AML-193 (cell line): Measurements from ENCODE around the gene RIMS3.
"Not testable (repeated sequence)": the region's sequence is repeated elsewhere in the genome, so short reads cannot be mapped to it uniquely, and the experiment has no call there.

Experiments
- DNase-seq, 2 experiments: peaks; one replicate each; lab custom pipeline; 2025; lab: John Stamatoyannopoulos, UW

RIMS3 gene

GRCh38 chr1:40665335-40666171, at the start of gene RIMS3:
RIMS3 (minus strand) TSS chr1:40665682; CDS start chr1:40641925, 23,757 bp downstream.
- peak; percentile 52 to 76 for DNase-seq

- DNase-seq, result peak; percentile 63 to 79
Measured at GRCh38 chr1:40712997-40713396, 47.5 kb upstream of the RIMS3 start.

GRCh38 chr1:40712405-40712944, 47.0 kb upstream of the RIMS3 start:
- DNase-seq, result no peak

GRCh38 chr1:40711465-40712404, 46.3 kb upstream of the RIMS3 start:
- DNase-seq, result no peak

GRCh38 chr1:40710581-40711315, 45.3 kb upstream of the RIMS3 start:
- no peak for DNase-seq

GRCh38 chr1:40709802-40710278, 44.4 kb upstream of the RIMS3 start:
- DNase-seq, result no peak

GRCh38 chr1:40709100-40709801, 43.8 kb upstream of the RIMS3 start:
- peak; percentile 87 to 90 for DNase-seq

- peak; percentile 71 to 78 for DNase-seq
Measured at GRCh38 chr1:40708750-40709099, 43.2 kb upstream of the RIMS3 start.

GRCh38 chr1:40706626-40707025, 41.1 kb upstream of the RIMS3 start:
- DNase-seq, result no peak

GRCh38 chr1:40704817-40705733, 39.6 kb upstream of the RIMS3 start:
- DNase-seq, result no peak

GRCh38 chr1:40703316-40703715, 37.8 kb upstream of the RIMS3 start:
- DNase-seq, result peak; percentile 24 to 25

GRCh38 chr1:40702810-40703209, 37.3 kb upstream of the RIMS3 start:
- not testable (repeated sequence) for DNase-seq

- DNase-seq, result no peak
Measured at GRCh38 chr1:40701684-40702083, 36.2 kb upstream of the RIMS3 start.

- DNase-seq, result no peak
Measured at GRCh38 chr1:40699787-40700186, 34.3 kb upstream of the RIMS3 start.

GRCh38 chr1:40697436-40697835, 32.0 kb upstream of the RIMS3 start:
- no peak for DNase-seq

GRCh38 chr1:40696294-40696693, 30.8 kb upstream of the RIMS3 start:
- DNase-seq, result no peak

- no peak for DNase-seq
Measured at GRCh38 chr1:40694353-40694874, 28.9 kb upstream of the RIMS3 start.

GRCh38 chr1:40693425-40693824, 27.9 kb upstream of the RIMS3 start:
- no peak for DNase-seq

- DNase-seq, result no peak
Measured at GRCh38 chr1:40692429-40692895, 27.0 kb upstream of the RIMS3 start.
